ENCODE measurements around the gene TPGS2.
"Not testable (repeated sequence)": the region's sequence is repeated elsewhere in the genome, so short reads cannot be mapped to it uniquely, and the experiment has no call there.

DNA sequence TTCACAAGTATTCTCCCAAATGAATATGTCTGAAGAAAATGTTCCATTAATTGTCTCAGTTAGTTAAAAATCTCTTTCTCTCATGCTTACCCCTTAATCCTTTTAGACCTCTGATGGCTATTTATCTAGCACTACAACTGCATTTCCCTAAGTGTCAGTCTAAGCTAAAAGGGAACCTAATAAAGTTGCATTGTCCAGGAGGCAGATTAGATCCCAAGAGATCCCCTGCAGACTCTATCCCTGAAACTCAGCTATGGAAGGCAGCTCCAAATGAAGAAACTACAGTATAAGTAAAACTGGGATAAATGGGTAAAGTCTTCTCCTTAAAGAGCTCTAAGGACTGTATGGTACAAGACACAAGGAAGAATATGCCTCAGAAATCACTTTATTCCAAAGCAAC lies 12.7 kb downstream of the TPGS2 start:
- TF ChIP-seq, protein P1, sequence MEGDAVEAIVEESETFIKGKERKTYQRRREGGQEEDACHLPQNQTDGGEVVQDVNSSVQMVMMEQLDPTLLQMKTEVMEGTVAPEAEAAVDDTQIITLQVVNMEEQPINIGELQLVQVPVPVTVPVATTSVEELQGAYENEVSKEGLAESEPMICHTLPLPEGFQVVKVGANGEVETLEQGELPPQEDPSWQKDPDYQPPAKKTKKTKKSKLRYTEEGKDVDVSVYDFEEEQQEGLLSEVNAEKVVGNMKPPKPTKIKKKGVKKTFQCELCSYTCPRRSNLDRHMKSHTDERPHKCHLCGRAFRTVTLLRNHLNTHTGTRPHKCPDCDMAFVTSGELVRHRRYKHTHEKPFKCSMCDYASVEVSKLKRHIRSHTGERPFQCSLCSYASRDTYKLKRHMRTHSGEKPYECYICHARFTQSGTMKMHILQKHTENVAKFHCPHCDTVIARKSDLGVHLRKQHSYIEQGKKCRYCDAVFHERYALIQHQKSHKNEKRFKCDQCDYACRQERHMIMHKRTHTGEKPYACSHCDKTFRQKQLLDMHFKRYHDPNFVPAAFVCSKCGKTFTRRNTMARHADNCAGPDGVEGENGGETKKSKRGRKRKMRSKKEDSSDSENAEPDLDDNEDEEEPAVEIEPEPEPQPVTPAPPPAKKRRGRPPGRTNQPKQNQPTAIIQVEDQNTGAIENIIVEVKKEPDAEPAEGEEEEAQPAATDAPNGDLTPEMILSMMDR (conservative IDR thresholded peaks at IDR 0.05 in 1 of 2, IDR thresholded peaks at IDR 0.05 in 1 of 2; ENCODE audit: extremely low read depth in 1 of 2, insufficient read depth in 1 of 2, low read depth in 1 of 2, low read length in 2 of 2): not testable (repeated sequence)
- TF ChIP-seq EZH2 (IDR thresholded peaks at IDR 0.05; ENCODE audit: borderline replicate concordance, low read length): not testable (repeated sequence)
